GM21825 (cell line): ENCODE results near the gene NPTX1.

ENCODE experiments used
- ATAC-seq: cut with Tn5 transposase; IDR thresholded peaks from one replicate; pipeline ENCODE4 v1.9.1; 2021; ENCODE audit warnings: mild to moderate bottlenecking, moderate library complexity; ENCODE audit not compliant: unreplicated experiment

Gene NPTX1

DNA sequence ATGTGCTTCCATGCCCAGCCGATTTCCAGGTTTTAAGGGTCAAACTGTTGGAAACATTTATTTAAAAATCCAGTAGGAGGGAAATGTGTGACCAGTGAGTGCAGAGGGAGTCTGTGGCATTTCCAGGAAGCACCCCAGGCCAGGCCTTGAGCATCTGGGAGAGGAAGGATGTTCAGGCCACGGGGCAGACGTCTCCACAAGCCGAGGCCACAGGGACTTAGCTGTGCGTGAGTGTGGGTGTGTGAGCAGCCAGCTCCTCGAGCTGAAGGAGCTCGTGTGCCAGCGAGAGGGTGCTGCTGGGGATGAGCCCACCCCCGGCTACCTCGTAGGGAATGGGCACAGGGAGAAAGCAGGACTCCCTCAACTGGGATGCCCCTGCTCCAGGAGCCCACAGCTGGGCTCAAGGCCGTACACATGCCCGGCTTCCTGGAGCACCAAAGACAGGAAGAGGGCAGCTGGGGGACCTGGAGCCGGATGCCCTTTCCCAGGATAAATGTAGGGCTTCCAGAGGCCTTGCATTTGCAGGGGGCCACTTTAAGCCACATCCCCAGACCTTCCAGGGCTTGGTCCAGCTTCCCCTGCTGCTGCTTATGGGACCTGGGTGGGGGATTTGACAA, 12.5 kb downstream of the NPTX1 start:
- ATAC-seq: no peak

DNA sequence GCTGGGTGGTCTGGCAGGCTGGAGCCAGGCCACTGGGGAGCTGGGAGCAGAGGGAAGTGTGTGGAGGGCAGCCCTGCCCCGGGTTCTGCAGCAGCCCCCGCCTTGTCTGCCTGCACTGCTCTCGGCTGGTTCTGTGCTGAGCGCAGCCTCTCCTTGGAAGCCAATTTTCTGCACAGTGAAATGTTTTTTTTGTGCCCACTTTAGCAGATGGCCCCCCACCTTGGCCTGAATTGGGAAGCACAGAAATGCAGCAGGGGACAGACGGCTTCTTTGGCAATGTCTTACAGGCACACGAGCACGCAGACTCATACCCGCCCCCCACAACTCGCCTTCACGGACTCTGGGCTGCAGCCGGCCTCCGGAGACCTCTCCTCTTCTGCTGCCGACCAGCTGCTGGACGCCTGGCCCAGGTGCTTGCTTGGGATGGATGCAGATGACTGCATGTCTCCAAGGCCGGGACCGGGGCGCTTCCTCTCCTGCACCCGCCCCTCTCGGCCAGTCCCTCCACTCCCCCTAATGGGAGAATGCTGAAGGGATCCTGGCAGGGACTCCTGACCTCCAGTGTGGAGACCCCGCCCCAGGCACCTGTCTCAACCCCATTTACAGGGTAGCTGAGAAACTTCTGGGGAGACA, 14.8 kb downstream of the NPTX1 start:
- ATAC-seq: no peak

DNA sequence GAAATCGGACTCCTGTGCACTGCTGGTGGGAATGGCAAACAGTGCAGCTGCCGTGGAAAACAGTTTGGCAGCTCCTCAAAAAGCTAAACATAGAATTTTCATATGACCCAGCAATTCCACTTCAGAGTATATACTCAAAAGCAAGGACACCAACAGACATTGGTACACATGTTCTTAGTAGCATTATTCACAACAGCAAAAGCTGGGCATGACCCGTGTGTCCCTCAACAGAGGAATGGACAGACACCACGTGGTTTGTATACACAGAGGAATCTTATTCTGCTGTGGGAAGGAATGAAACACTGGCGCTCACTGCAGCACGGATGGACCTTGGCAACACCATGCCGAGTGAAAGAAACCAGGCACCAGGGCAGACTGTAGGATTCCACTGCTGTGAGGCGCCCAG, 16.0 kb downstream of the NPTX1 start:
- ATAC-seq: no peak

DNA sequence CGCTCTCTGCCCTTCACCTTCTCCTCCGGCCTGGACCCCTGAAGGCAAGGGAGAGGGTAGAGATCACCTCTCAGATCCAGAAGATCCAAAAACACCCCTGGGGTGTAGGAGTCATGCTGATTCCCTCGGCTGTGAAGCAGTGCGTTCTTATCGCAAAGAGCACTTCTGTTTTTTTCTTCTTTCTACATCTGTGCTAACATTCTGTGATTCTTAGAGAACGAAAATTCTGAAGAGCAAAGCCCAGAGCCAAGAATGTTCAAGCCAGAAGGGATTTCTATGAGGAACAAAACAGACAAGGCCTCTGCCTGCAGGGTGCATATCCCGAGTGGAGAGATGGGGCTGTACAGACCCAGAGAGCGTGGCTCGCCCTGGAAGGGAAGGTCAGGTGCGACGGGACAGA, 17.2 kb downstream of the NPTX1 start:
- no peak for ATAC-seq

DNA sequence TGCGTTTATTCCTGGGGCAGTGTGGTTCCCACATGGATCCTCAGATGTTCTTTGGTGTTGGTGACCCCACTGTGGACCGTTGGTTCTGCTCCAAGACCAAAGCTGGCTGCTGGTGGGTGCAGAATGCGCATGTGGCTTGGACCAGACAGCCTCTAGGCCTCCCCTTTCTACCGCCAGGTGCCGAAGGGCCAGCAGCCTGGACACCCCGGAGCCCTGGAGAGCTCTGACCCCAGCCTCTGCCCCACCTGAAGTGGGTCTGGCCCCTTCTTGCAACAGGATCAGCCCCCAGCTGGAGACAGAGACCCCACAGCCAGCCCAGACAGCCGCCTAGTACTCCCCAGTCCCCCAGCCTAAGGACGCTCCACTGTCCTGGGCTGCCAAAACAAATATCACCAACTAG, 18.4 kb downstream of the NPTX1 start:
- no peak for ATAC-seq

DNA sequence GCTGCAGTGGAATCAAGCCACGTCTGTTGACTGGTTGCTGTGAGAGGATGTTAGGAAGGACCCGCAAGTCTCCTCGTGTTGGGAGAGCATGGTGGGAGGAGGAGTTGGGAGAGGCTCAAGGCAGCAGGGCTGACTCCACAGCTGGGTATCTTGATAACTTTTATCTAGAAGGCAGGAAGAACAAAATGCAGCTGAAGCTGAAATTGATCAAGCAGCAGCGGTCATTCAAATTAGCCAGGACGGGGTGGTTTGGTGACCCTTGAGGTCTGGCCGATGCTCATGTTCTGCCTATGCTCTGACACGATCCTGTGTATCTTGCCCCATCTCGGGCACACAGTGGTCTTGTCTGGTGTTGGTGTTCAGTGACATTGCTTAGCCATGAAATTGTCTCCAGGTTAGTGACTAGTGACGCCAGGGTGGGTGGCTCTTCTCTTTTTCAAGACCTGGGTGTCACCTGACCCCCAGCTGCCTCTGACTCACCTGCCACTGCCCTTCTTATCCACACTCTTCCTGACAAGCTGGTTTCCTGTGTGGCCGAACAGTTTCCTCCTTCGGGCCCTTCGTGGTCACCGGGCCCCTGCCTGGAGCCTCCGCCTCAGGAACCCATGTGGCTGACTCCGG, 19.1 kb downstream of the NPTX1 start:
- ATAC-seq: no peak

DNA sequence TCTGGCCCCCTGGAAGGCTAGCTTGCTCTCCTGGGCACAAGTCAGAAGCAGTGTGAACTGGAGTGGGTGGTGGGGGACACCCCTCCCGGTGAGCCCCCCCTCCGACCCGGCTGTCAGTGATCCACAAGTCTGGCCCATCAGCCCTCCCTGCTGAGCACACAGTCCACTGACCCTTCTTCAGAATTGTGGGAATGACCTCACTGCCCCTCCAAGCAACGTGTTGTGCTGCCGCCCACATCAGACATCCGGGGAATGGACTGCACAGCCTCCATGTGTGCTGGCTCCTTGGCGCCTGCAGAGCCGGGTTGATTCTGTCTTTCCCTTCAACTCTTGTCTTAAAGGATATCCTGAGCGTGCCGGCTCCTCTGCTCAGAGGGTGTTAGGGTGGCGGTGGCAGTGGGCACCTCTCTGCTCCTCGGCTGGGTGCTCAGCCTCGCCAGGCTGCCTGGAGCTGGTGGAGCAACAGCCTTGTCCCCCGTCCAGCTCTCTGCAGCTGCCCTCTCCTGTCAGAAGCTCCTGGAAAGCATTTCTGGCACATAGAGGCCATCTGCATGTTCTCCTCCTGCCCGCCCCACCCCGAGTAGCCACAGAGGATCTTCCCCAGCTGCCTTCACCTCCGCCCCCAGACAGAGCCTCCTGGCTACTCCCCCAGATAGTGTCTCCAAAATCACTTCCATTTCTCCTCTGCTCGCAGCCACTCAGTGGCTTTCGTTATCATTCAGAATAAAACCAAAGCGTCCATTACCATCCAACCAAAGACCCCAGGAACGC, 19.8 kb downstream of the NPTX1 start:
- no peak for ATAC-seq

DNA sequence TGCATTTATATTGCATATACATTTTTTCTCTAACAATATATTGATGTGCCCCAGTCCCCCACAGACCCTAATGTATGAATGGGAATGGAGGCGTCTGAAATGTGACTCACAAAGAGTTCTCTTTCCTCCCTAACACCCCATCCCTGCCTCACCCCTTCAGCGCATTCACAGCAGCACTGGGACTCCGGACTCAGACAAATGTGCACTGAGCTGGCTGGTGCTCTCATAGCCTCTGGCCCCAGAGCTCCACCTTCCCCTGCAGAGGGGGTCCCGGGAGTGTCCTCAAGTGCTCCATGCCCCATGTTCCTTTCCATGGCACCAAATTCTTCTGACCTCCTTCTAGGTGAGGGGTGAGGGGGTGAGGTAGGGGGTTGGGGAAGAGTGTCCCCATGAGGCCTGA, 20.6 kb downstream of the NPTX1 start:
- ATAC-seq: no peak

DNA sequence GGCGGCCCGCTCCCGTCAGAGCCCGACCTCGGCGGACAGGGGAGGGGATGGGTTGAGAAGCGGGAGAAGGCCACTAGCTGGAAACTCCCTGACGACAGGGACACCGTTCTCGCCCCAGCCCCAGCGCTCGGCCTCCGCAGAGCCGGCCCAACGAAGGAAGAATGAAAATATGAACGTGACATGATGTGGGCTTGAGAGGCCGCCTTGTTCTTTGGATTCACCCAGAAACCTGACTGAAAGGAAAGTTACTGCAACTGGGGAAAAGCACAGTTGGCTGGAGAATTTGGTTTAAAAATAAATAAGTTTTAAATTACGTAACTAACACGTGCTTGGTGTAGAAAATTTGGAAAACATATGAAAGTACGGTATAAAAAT, 21.1 kb downstream of the NPTX1 start:
- ATAC-seq: peak; percentile 28

DNA sequence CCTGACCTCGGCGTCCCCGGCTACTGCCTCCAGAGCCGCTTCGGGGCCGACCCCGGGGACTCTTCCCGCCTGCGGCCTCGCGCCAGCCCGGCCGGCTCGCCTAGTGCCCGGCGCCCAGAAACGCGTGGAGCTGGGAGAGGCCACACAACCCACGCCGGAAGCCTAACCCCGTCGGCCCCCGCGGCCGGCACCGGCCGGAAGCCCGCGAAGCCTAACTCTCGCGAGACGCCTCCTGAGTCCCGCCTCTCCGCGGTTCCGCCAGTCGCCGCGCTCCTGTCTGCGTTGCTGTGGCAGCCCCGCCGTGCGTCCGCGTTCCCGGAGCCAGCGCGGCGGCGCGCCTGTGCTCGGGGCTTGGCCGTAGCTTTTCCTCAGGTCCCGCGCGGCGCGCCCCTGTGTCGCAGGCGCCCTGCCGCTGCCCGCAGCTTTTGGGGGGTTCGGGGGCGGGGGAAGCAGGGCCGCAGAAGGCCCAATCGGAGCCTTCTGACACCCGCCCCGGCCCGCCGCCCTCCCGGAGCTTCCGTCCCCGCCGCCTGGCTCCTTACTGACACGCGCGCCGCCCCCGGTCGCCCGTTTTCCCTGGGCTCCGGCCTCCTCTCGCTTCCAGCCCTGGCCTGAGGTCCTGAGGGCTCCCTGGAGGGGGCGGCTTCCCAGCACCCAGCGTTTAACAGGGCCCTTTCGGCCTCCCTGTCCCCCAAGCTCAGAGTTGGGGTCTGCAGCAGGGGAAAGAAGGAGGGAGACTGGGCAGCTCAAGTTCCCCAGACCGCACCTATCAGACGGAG, 21.7 kb downstream of the NPTX1 start:
- ATAC-seq: peak; percentile 81

DNA sequence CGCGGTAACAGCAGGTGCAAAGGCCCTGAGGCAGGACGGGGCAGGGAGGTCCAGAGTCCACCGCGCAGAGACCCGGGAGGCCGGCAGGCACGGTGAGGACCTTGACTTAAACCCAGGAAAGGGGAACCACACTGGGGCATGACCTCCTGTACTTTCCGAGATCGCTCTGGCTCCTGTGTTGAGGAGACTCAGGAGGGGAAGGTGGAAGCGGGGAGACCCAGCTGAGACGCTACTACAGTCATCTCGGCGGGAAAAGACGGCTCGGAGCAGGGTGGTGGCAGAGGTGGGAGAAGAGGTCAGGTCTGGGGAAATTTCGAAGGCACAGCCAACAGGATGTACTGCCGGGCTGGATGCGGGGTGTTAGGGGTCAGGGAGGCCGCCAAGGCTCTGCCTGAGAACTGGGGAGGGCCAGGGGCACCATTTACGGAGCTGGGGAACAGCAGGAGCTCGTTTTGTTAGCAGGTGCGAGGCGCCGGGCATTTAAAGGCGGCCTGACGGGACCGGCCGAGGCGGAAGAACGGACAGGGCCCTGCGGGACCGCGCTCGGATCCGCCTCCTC, 22.3 kb downstream of the NPTX1 start:
- no peak for ATAC-seq

DNA sequence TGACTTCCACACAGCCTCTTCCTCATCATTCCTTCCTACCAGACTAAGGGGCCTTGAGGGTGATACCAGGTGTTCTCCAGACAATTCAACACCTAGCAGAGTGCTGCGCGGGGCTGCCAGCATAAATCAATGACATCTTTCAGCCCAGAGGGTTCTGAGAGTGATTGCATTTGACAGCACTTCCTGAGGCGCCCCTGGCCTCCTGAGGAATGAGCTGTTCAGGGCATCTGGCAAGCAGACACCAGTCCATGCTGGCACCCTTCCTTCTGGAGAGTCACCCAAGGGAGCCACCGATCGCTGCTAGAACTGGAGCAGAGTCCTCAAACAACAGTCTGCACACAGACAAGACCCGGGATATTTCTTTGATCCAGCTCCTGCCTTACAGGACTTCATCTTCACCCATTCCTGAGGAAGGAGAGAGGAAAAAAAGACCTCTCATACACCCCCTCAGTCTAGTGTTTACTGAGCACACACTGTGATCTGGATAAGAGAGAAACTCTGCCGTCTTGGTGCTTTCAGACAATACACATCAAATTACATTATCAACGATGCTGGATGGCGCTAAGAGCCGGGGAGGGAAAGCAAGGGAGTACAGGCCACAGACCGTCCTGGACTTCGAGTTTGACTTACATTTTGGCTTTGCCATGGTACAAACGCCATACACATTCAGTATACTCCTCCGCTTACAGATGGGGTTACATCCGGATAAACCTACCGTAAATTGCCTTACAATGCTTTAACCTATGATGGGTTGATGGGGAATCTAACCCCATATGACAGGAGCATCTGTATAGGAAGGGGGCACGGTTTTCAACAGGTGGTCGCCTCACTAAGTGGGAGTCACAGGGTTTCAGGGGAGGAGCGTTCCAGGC, 23.0 kb downstream of the NPTX1 start:
- ATAC-seq: no peak

DNA sequence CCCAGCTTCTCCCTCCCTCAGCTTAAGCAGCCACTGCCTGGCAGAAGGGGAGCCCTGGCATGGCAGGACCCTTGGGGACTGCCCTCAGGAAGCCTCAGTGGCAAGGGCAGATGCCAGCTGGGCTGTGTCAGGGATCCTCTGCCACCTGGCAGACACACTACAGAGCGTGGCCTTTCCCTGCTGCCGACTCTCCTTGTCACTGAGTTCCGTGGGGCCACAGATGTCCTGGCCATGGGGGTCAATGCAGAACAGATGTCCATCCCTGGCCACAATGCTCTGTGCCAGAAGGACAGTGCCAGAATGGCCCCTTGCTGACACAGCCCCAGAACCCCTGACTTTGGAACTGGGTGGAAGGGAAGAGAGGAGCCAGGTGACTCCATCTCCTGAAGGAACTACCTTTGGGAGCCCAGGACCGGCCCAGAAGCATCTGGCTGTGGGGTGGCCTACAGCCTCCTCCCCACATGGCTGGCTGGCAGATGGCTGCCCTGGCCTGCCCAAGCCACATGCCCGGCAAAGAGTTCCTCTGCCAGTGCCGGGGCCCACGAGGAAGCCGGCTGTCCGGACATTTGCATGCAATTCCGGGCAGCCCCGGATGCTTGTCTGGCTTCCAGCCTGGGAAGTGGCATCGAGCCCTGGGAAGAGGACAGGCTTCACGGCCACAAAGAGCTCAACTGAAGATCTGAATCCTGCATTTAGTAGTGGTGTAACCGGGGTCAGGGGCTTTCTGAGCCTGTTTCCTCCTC, 24.1 kb downstream of the NPTX1 start:
- ATAC-seq: no peak

DNA sequence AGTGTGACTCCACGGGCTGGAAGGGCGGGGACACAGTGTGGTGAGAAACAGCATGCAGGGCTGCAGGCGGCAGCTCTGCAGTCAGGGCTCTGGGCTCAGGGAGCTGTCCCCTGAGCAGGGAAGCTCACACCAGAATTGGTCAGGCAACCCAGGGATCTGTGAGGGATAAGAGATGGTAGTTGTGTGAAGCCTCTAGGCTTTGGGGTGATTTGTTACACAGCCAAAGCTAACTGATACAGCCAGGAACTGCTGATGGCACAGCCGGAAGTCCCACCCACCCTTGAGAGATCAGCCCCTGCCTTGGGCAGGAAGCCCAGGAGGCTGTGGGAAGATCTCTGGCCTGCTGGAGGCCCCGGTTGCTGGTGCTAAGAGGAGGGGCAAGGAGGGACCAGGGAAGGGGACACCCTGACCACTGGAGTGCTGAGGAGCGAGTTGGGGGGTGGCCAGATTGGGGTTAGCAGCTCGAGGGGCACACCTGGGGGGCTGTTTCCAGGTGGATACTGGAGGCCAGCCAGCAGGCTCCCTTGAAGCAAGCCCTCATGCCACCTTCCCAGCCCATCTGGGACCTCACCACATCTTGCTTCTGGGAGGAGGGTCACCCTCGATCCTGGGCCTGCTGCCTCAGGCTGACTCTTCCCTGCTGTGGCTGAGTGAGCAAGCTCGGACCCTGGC, 25.2 kb downstream of the NPTX1 start:
- ATAC-seq: no peak

DNA sequence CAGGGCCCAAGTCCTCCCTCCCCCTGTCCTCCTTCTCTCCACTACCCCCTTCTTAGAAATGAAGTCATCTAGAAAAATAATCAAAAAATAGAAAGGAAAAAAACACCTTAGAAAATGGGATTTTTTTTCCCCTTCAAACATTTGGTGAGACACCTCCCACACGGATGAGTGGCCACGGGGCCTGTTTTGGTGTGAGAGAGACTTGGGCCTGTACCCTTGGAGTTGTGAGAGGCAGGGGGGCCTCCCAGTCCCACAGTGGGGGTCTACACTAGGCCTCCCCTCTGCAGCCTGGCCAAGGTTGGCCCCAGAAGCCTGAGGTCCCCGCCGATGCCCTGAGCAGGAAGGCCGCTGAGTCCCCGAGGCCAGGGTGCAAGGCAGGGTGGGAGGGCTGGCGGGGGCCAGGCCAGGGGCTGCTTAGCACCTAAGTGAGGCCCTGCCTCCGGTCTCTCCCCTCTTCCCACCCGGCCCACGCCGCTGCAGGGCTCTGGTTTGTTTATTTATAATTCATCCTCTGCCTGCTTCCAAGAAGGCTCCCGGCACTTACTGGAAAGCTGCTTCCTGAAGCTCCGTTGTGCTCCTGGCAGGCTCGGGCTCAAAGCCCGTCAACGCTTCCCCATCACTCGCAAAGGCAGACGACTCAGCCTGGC, 26.4 kb downstream of the NPTX1 start:
- ATAC-seq: no peak

DNA sequence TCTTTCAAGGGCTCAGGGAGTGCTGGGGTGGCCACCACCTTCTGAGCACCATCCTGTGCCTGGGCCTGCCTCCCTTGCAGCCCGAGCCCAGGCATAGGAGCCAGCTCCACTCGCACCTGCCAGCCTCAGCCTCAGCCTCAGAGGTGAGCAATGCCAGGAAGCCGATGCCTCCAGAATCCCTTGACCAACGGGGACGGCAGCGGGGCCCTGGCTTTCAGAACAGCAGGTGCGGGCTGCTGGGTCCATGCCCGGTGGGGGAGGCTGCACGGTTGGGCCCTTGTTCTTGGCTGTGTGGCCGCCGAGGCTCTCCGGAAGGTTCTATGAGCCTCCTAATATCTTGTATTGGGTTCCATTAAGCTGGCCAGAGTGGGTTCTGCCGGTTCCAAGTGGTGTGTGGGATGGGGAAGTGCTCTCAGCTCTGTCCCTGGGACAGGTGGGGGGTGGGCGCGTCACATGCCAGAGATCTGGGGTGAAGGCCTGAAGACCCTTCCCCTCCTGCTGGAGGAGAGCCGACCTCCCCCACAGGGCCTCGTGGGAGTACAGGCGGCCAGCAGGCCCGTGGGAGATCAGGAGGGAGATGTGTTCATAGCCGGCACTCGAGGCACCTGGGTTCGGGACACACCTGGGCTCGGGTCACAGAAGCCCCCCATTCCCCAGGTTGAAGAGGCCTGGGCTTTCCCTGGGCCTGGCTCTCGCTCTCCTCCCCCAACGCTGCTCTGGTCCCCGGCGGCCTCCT, 27.0 kb downstream of the NPTX1 start:
- ATAC-seq: no peak

DNA sequence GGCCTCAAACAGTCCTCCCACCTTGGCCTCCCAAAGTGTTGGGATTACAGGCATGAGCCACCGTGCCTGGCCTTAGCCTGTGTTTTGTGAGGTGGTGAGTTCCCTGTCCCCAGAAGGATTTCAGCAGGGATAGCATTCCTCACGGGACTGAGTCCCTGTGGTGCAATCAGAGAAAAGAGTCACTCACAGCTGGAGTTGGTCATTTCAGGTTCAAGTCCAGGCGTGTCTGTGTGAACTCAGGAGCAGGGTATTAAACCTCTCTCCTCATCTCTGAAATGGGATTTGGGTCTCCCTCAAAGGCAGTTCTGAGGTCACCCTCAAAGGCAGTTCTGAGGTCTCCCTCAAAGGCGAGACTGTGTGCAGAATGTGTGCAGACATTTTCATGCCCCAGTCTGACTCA, 28.6 kb downstream of the NPTX1 start:
- no peak for ATAC-seq
